SU-DHL-6 (cell line): ENCODE data around the gene ANXA11.

Experiments used
- H2AFZ ChIP-seq: fragments of 200-600 bp; sonication (generic); 2 replicates; pipeline ENCODE4 v1.6.1; 2014; ENCODE audit warnings: low read depth, mild to moderate bottlenecking, moderate library complexity, mixed read lengths, antibody characterized with exemption, low read length; ENCODE audit not compliant: severe bottlenecking
- H3F3A ChIP-seq: fragments of 200-600 bp; shearing (Covaris generic); 2 replicates; pipeline ENCODE4 v1.6.0; 2016; ENCODE audit warnings: antibody characterized with exemption, mild to moderate bottlenecking; ENCODE audit not compliant: insufficient read depth
- H3K27ac ChIP-seq: fragments of 200-600 bp; sonication (generic); 2 replicates; pipeline ENCODE4 v1.5.1; 2016; ENCODE audit warnings: low read depth, mild to moderate bottlenecking, low read length, moderate library complexity, mixed read lengths
- H3K27me3 ChIP-seq: fragments of 200-600 bp; sonication (generic), shearing (Covaris generic); 2 replicates; pipeline ENCODE4 v1.6.0; 2014; ENCODE audit warnings: mild to moderate bottlenecking, low read length
- H3K36me3 ChIP-seq: fragments of 200-600 bp; sonication (generic); 2 replicates; pipeline ENCODE4 v1.6.1; 2014; ENCODE audit warnings: mild to moderate bottlenecking, low read length, mixed read lengths
- H3K4me2 ChIP-seq: fragments of 300-600, 200-600 bp; shearing (Covaris generic), sonication (generic); 2 replicates; pipeline ENCODE4 v1.6.0; 2014; ENCODE audit warnings: low read length, low read depth, mild to moderate bottlenecking; ENCODE audit not compliant: poor library complexity, severe bottlenecking
- H3K4me3 ChIP-seq: fragments of 200-600 bp; sonication (generic); 2 replicates; pipeline ENCODE4 v1.5.1; 2014; ENCODE audit warnings: antibody characterized with exemption, low read length, mild to moderate bottlenecking, mixed read lengths; ENCODE audit not compliant: insufficient read depth, poor library complexity, severe bottlenecking
- H3K79me2 ChIP-seq: fragments of 200-600 bp; sonication (generic); 2 replicates; pipeline ENCODE4 v1.6.1; 2014; ENCODE audit warnings: mild to moderate bottlenecking, low read length, moderate library complexity; ENCODE audit not compliant: insufficient read depth
- H3K9ac ChIP-seq: fragments of 200-600 bp; sonication (generic); 2 replicates; pipeline ENCODE4 v1.7.0; 2014; ENCODE audit warnings: mild to moderate bottlenecking, low read length
- H3K9me2 ChIP-seq: fragments of 200-600 bp; sonication (generic); replicated peaks from 2 replicates; pipeline ENCODE4 v1.6.1; 2014; ENCODE audit warnings: low read length; ENCODE audit not compliant: insufficient read depth
- H3K9me3 ChIP-seq: fragments of 200-600 bp; sonication (generic); 2 replicates; pipeline ENCODE4 v1.6.1; 2014; ENCODE audit warnings: low read length, mixed read lengths; ENCODE audit not compliant: insufficient read depth
- H4K20me1 ChIP-seq: fragments of 200-600 bp; sonication (generic); 2 replicates; pipeline ENCODE4 v1.6.1; 2014; ENCODE audit warnings: low read depth, mild to moderate bottlenecking, antibody characterized with exemption, low read length, moderate library complexity, mixed read lengths
- CTCF ChIP-seq: fragments of 200-600 bp; sonication (generic); IDR thresholded peaks from one replicate; pipeline ENCODE4 v1.5.1; 2017; ENCODE audit warnings: antibody characterized with exemption, mild to moderate bottlenecking, low read length, moderate library complexity; ENCODE audit not compliant: insufficient read depth, poor library complexity, severe bottlenecking
- EZH2phosphoT487 ChIP-seq: fragments of 200-600 bp; sonication (generic), shearing (Covaris generic); conservative IDR thresholded peaks from 2 replicates; pipeline ENCODE4 v1.6.1; 2018; ENCODE audit warnings: mild to moderate bottlenecking, antibody characterized with exemption, low read length, moderate library complexity, mixed read lengths

Gene ANXA11

GRCh38 chr10:80139265-80139664, 66.1 kb downstream of the ANXA11 start:
- Histone ChIP-seq H3K27me3 (no peaks in the 10 kb centered on the region), H3K36me3 (no peaks in the 10 kb centered on the region), H3K79me2 (no peaks in the 10 kb centered on the region), H3K9me2 (no peaks in the 10 kb centered on the region), H2AFZ (no peak overlapping the region), H4K20me1 (no peaks in the 10 kb centered on the region), H3K9me3 (no peaks in the 10 kb centered on the region), H3F3A (no peaks in the 10 kb centered on the region), H3K4me2 (no peak overlapping the region), H3K4me3 (no peak overlapping the region), H3K9ac (no peak overlapping the region), H3K27ac (no peak overlapping the region)
- TF ChIP-seq CTCF (no peak), EZH2phosphoT487 (no peak)

- no peaks in the 10 kb centered on the region for H3K9me2 ChIP-seq
- H2AFZ ChIP-seq = no peak overlapping the region
- no peaks in the 10 kb centered on the region for H3F3A ChIP-seq
- no peak overlapping the region for H3K9ac ChIP-seq
- no peak overlapping the region for H3K27ac ChIP-seq
- H3K4me3 ChIP-seq = no peak overlapping the region
- H3K36me3 ChIP-seq = no peaks in the 10 kb centered on the region
- H3K79me2 ChIP-seq = no peaks in the 10 kb centered on the region
- H4K20me1 ChIP-seq = no peaks in the 10 kb centered on the region
- TF ChIP-seq EZH2phosphoT487 = no peak
- no peak for TF ChIP-seq CTCF
- no peaks in the 10 kb centered on the region for H3K9me3 ChIP-seq
- no peak overlapping the region for H3K4me2 ChIP-seq
- H3K27me3 ChIP-seq = no peaks in the 10 kb centered on the region
Observed at GRCh38 chr10:80137920-80138319, 67.4 kb downstream of the ANXA11 start.

- no peaks in the 10 kb centered on the region for H3K27me3 ChIP-seq
- H3K9ac ChIP-seq = no peak overlapping the region
- H3K79me2 ChIP-seq = no peaks in the 10 kb centered on the region
- TF ChIP-seq EZH2phosphoT487 (no peak), CTCF (no peak)
- H4K20me1 ChIP-seq = no peaks in the 10 kb centered on the region
- H3K9me3 ChIP-seq = no peaks in the 10 kb centered on the region
- no peak overlapping the region for H3K4me3 ChIP-seq
- no peaks in the 10 kb centered on the region for H3K9me2 ChIP-seq
- no peak overlapping the region for H3K27ac ChIP-seq
- H3F3A ChIP-seq = no peaks in the 10 kb centered on the region
- no peak overlapping the region for H3K4me2 ChIP-seq
- no peaks in the 10 kb centered on the region for H3K36me3 ChIP-seq
- no peak overlapping the region for H2AFZ ChIP-seq
Observed at GRCh38 chr10:80137031-80137862, 68.1 kb downstream of the ANXA11 start.
